GM19239 (cell line): Measurements from ENCODE around the gene GJC1.

Source experiments
- DNase-seq: peaks from one replicate; pipeline ENCODE4 v3.0.0; 2011; ENCODE audit warnings: low spot score; ENCODE audit not compliant: insufficient read length
- FAIRE-seq: peaks from 2 replicates; lab custom pipeline; 2011; peaks lifted over from hg19 to GRCh38; lab: Jason Lieb, UNC

GJC1 gene

GRCh38 chr17:44829523-44830358, at the start of gene GJC1:
Gene GJC1, minus strand, starts transcription at chr17:44830287. Its CDS starts 24,470 bp downstream, at chr17:44805817.
- DNase-seq (peak; percentile 34), FAIRE-seq (no peak)

- DNase-seq (no peak), FAIRE-seq (no peak)
Observed at GRCh38 chr17:44879376-44879775, 49.3 kb upstream of the GJC1 start.

- peak; percentile 21 for DNase-seq
- no peak for FAIRE-seq
Observed at GRCh38 chr17:44878627-44879221, 48.6 kb upstream of the GJC1 start.

DNA sequence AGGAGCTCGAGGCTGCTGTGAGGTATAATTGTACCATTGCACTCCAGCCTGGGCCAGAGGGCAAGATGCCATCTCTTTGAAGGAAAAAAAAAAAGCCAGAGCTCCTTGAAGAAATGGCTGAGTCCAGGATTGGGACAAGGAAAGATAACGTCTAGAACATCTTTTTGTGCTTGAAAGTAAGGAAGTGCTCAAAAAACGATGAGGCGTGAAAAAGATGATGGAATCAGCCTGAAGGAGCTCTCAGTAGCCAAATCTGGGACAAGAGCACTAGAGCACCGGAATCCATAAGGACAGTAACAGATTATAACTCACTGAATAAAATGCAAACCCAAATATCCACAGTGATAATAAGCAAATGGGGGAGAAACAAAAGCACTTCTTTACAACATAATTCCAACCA, 47.0 kb upstream of the GJC1 start:
- no peak for FAIRE-seq

DNA sequence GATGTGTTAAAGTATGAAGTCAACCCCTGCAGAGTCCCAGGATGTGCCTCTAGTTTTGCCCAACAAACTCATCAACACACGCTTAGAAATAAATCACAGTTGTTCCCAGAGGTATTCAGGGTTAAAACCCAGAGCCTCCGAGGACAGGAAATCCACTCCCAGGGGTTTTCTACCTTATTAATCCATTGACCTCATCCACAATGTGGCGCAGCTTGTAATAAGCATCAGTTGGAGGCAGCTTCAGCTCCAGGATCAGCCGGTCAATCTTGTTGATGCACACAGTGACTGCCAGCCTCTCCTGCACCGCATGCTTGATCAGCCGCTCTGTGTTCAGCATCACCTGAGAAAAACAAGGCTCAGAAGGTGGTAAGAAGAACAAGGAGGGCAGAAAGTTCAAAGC, 45.7 kb upstream of the GJC1 start:
- no peak for FAIRE-seq
- DNase-seq: no peak

More for the DNA sequence above, 47.0 kb upstream of the GJC1 start:
- DNase-seq: no peak

DNA sequence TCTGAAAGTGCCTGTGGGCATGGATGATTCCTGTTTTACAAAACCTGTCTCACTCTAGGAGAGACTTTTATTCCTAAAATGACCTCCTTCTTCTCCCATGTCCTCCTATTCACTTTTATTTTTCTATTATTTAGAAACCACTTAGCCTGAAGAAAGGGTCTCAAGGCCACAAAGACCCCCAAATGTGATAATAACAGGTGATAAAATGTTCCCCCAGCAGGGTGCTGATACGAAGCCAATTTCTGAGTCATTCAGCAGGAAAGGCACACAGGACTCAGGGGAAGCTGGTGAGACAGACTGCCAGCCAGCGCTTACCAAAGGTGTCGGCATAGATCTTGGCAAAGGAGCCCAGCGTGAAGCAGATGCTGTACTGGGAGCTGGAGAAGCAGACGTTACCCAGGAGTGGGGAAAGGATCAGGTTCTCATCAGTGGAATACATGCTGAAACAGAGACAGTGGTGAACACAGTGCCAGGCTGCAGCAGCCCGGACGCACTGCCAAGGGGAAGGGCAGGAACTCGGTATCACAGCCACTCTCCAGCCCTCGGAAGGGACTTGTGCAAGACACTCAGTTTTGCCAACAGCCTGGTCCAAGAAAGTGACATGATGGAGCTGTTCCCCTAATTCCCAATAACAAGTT, 42.2 kb upstream of the GJC1 start:
- no peak for DNase-seq
- FAIRE-seq: no peak

- FAIRE-seq: no peak
- no peak for DNase-seq
Observed at GRCh38 chr17:44871556-44871955, 41.5 kb upstream of the GJC1 start.

GRCh38 chr17:44867841-44868240, 37.8 kb upstream of the GJC1 start:
- no peak for DNase-seq
- no peak for FAIRE-seq

- FAIRE-seq (no peak), DNase-seq (no peak)
Observed at GRCh38 chr17:44865931-44866330, 35.8 kb upstream of the GJC1 start.

- FAIRE-seq: peak; percentile 56
- DNase-seq: peak; percentile 60
Observed at GRCh38 chr17:44865231-44865660, 35.2 kb upstream of the GJC1 start.

- DNase-seq (no peak), FAIRE-seq (no peak)
Observed at GRCh38 chr17:44864831-44865230, 34.7 kb upstream of the GJC1 start.

DNA sequence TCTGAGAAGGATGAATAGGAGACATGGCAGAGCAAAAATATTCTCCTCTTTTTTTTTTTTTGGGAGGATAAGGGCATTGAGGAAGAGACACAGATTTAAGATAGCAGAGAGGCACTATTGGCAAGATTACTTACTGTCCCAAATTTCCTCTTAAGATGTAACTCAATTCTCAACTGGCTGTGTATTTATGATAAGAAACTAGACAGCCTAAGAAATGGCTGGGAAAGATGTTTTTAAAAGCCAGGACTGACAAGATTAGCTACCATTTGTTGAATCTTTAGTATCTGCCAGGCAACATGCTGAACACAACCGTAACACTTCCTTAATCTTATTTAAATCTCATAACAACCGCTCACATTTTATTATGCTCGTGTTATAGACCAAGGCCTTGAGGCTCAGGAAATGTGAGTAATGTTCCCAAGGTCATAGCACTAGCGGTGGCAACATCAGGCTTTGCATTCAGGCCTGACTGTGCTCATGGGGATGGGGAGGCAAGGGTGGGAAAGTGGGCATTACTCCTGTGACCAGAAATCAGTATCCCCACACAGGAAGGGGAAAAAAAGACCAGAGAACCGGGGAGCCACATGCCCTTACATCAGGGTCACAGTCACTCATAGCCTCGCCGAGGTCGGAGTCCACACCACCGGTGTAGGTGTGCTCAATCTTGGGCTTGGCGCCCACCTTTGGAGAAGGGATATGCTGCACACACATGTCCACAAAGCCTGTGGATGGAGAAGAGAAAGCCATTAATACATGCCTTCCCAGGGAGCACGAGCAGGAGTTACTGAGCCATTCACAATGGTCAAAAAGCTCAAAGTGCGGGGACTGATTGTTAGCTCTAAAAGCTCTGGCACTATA, 33.2 kb upstream of the GJC1 start:
- DNase-seq (no peak), FAIRE-seq (no peak)

DNA sequence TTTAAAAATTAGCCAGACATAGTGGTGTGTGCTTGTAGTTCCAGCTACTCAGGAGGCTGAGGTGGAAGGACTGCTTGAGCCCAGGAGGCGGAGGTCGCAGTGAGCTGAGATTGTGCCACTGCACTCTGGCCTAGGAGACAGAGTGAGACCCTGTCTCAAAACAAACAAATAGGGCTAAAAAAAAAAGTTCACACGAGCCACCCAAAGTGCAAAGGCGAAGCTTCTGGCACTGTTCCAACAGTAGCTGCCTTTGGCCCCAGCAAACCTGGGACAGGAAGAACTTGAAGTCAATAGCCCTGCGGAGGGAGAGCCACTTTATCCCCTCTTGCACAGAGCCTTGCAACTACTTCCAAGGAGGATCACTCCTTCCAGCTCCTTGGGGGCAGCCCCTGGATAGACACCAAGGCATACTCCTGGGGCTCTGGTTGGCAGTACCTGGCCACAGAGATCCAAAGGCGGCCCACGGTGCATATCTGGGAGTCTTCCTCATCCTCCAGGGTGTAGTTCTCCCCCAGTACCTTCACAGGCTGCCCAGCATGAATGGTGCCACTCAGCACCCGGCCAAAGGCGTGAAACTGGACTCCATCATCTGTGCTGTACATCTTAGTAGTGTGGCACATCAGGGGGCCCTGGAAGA, 32.3 kb upstream of the GJC1 start:
- FAIRE-seq: no peak
- DNase-seq: no peak

GRCh38 chr17:44859701-44860100, 29.6 kb upstream of the GJC1 start:
- FAIRE-seq (no peak), DNase-seq (no peak)

DNA sequence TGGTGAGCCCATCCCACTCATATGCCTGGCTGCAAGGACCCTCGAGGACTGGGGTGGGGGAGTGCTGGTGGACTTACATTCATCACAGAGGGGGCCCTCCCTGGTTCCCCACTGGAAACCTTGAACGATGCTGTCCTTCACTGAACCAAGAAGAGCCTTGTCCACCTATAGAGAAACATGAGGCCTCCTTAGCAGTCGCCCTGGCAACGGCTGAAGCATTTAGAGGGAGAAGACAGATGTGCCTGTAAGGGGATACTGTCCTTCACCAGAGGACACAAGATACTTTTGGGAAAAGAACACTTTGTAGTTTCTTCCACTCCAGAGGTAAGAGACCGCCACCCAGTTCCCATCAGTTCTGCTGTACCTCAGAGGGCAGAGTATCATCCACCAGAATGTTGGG, 24.1 kb upstream of the GJC1 start:
- DNase-seq (no peak), FAIRE-seq (no peak)

DNA sequence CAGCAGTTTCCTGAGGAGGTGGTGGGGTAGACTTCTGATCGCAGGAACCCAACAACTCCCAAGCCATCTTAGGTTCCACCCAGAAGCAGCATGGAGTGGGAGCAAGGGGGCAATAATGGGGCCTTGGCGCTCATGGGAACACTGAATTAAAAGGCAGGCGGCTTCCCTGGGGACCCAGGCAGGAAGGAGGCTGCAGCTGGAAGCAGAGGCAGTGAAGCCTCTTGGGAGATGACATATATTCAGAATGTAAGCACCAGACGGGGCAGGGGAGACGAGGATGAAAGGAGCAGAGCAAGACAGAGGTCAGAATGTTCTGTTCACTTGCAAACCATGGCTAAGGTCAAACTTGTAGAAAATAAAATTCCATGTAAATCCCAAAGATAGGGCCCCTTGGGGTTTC, 20.5 kb upstream of the GJC1 start:
- FAIRE-seq (no peak), DNase-seq (no peak)

- FAIRE-seq (no peak), DNase-seq (no peak)
Observed at GRCh38 chr17:44850025-44850424, 19.9 kb upstream of the GJC1 start.

GRCh38 chr17:44848961-44849489, 18.9 kb upstream of the GJC1 start:
- no peak for FAIRE-seq
- no peak for DNase-seq

GRCh38 chr17:44848257-44848795, 18.2 kb upstream of the GJC1 start:
- no peak for FAIRE-seq
- DNase-seq: no peak
